SK-N-SH (cell line): ENCODE measurements around the gene ZDHHC7. TPM values are rescaled to one million over a fixed set of nuclear protein-coding genes. Genes with fewer than 3 reads are reported as not detected.

Source experiments
- CTCF ChIA-PET: fragments of 300-600, 350-600 bp; formaldehyde crosslinking; extraction: SDS; loops from one replicate; lab custom pipeline; 2021; lab: Yijun Ruan, JAX
- POLR2A ChIA-PET: fragments of 350-600 bp; sonication (Branson Sonifier 250); formaldehyde crosslinking; extraction: SDS; loops from one replicate; lab custom pipeline; 2020; ENCODE audit warnings: antibody characterized with exemption, inconsistent platforms; lab: Yijun Ruan, JAX
- DNase-seq: peaks from one replicate; pipeline ENCODE4 v3.0.0; 2012
- H2AFZ ChIP-seq: fragments of 200-600 bp; sonication (generic); 2 replicates; pipeline ENCODE4 v1.8.1; 2016; ENCODE audit warnings: antibody characterized with exemption, mild to moderate bottlenecking, low read depth
- H3F3A ChIP-seq: fragments of 200-600 bp; sonication (generic); replicated peaks from 2 replicates; pipeline ENCODE3; 2016; ENCODE audit warnings: antibody characterized with exemption, mild to moderate bottlenecking; ENCODE audit not compliant: insufficient read depth
- H3K27ac ChIP-seq, 2 experiments: fragments of 200-500 bp in 1 of 2; fragments of 200-600 bp in 1 of 2; sonication (Bioruptor generic) in 1 of 2; sonication (generic), shearing (Covaris generic) in 1 of 2; 2 replicates each; pipeline versions ENCODE4 v1.5.1 to v1.6.1; 2014 to 2016; ENCODE audit warnings: low read depth in 2 of 2, inconsistent platforms in 1 of 2, low read length in 1 of 2, mild to moderate bottlenecking in 1 of 2, mixed read lengths in 1 of 2
- H3K27me3 ChIP-seq: fragments of 200-600 bp; sonication (generic), shearing (Covaris generic); 2 replicates; pipeline ENCODE4 v1.6.1; 2016; ENCODE audit warnings: mixed run types; ENCODE audit not compliant: insufficient read depth
- H3K36me3 ChIP-seq, 2 experiments: fragments of 200-500 bp in 1 of 2; fragments of 200-600 bp in 1 of 2; sonication (Bioruptor generic) in 1 of 2; sonication (generic) in 1 of 2; replicated peaks in 1 of 2; 2 replicates each; pipeline versions ENCODE3 to v1.5.1; 2014 to 2016; ENCODE audit warnings: low read length in 1 of 2, mild to moderate bottlenecking in 1 of 2; ENCODE audit not compliant: insufficient read depth in 2 of 2, control insufficient read depth in 1 of 2
- H3K4me1 ChIP-seq, 2 experiments: fragments of 200-500 bp in 1 of 2; fragments of 200-600 bp in 1 of 2; sonication (Bioruptor generic) in 1 of 2; sonication (generic), shearing (Covaris generic) in 1 of 2; 2 replicates each; pipeline versions ENCODE4 v1.5.1 to v1.6.1; 2014 to 2016; ENCODE audit warnings: low read depth in 1 of 2, low read length in 1 of 2, mixed run types in 1 of 2; ENCODE audit not compliant: insufficient read depth in 2 of 2, control insufficient read depth in 1 of 2
- H3K4me2 ChIP-seq: fragments of 200-600 bp; sonication (generic), shearing (Covaris generic); 2 replicates; pipeline ENCODE4 v1.6.1; 2017; ENCODE audit warnings: mixed run types
- H3K4me3 ChIP-seq, 2 experiments: fragments of 200-500 bp in 1 of 2; fragments of 200-600 bp in 1 of 2; sonication (Bioruptor generic) in 1 of 2; sonication (generic), shearing (Covaris generic) in 1 of 2; 2 replicates each; pipeline versions ENCODE4 v1.5.1 to v1.8.1; 2014 to 2016; ENCODE audit warnings: low read depth in 2 of 2, inconsistent platforms in 1 of 2, low read length in 1 of 2, mild to moderate bottlenecking in 1 of 2, mixed read lengths in 1 of 2, moderate library complexity in 1 of 2
- H3K79me2 ChIP-seq: fragments of 200-600 bp; sonication (generic); 2 replicates; pipeline ENCODE4 v1.8.1; 2017; ENCODE audit warnings: mild to moderate bottlenecking; ENCODE audit not compliant: insufficient read depth
- H3K9ac ChIP-seq: fragments of 200-600 bp; sonication (generic); 2 replicates; pipeline ENCODE4 v1.6.1; 2017; ENCODE audit warnings: mixed run types
- H3K9me2 ChIP-seq: fragments of 200-600 bp; sonication (generic); 2 replicates; pipeline ENCODE4 v1.6.1; 2017; ENCODE audit warnings: mixed run types
- H3K9me3 ChIP-seq: fragments of 200-600 bp; sonication (generic); 2 replicates; pipeline ENCODE4 v1.6.1; 2017; ENCODE audit warnings: mixed run types, mild to moderate bottlenecking, moderate library complexity
- H4K20me1 ChIP-seq: fragments of 200-600 bp; sonication (generic); 2 replicates; pipeline ENCODE4 v1.6.1; 2017; ENCODE audit warnings: mild to moderate bottlenecking, mixed run types; ENCODE audit not compliant: insufficient read depth
- EP300 ChIP-seq, 2 experiments: IDR thresholded peaks; 2 replicates each; pipeline versions ENCODE4 v1.4.0 to v1.6.1; 2012; ENCODE audit warnings: borderline replicate concordance in 1 of 2, low read depth in 1 of 2, low read length in 1 of 2
- FOXM1 ChIP-seq: IDR thresholded peaks from 2 replicates; pipeline ENCODE4 v1.4.0; 2012; ENCODE audit warnings: low read depth, mild to moderate bottlenecking
- GATA2 ChIP-seq: sonication (generic); formaldehyde crosslinking; IDR thresholded peaks from 2 replicates; pipeline ENCODE4 v1.5.0; 2020; ENCODE audit warnings: mild to moderate bottlenecking, missing genetic modification reagents
- JUND ChIP-seq: IDR thresholded peaks from 2 replicates; pipeline ENCODE4 v1.4.0; 2012
- MAX ChIP-seq: IDR thresholded peaks from 2 replicates; pipeline ENCODE4 v1.4.0; 2012; ENCODE audit warnings: low read depth
- MXI1 ChIP-seq: IDR thresholded peaks from 2 replicates; pipeline ENCODE4 v1.6.1; 2012; ENCODE audit warnings: mild to moderate bottlenecking, low read depth, low read length, improper control_type of control experiment
- NRF1 ChIP-seq: IDR thresholded peaks from 2 replicates; pipeline ENCODE4 v1.6.1; 2012; ENCODE audit warnings: low read depth, mild to moderate bottlenecking, low read length
- POLR2AphosphoS5 ChIP-seq: IDR thresholded peaks from 2 replicates; pipeline ENCODE4 v1.6.1; 2012; ENCODE audit warnings: low read depth, low read length
- SMC3 ChIP-seq: IDR thresholded peaks from 2 replicates; pipeline ENCODE4 v1.6.1; 2012; ENCODE audit warnings: low read depth, low read length, improper control_type of control experiment
- USF2 ChIP-seq: fragments of 150-350 bp; IDR thresholded peaks from 2 replicates; pipeline ENCODE4 v1.6.1; 2017; ENCODE audit warnings: antibody characterized with exemption, low read length, low read depth, borderline replicate concordance
- YY1 ChIP-seq: IDR thresholded peaks from 2 replicates; pipeline ENCODE4 v1.4.0; 2012; ENCODE audit warnings: low read depth, mild to moderate bottlenecking
- WGBS: methylation state at CpG from one replicate; pipeline ENCODE4 v1.1.6; 2017; ENCODE audit warnings: low lambda C conversion rate; 5-methylcytosine and 5-hydroxymethylcytosine counted together
- polyA plus RNA-seq, 3 experiments: library from polyadenylated mRNA; depleted of rRNA; stranded (reverse); fragments of >200 nt; gene quantifications; 2 replicates each; pipeline ENCODE4 v1.2.3, GENCODE V29; 2012
- TF ChIP-seq, protein P1 (sequence below): fragments of 200-600 bp; sonication (generic); IDR thresholded peaks from 2 replicates; pipeline ENCODE4 v1.6.1; 2017; ENCODE audit warnings: antibody characterized with exemption, mild to moderate bottlenecking, moderate library complexity
- TF ChIP-seq, protein P2 (sequence below): IDR thresholded peaks from 2 replicates; pipeline ENCODE4 v1.4.0; 2012; ENCODE audit warnings: low read depth, borderline replicate concordance

Gene ZDHHC7
- polyA plus RNA-seq, 1 of the 3 experiments (the other 2 are of a cell fraction): 114 TPM

GRCh38 chr16:84988328-84989080 lies 22.8 kb downstream of the ZDHHC7 start:
- no peaks in the 10 kb centered on the region for H3K9me2 ChIP-seq
- WGBS: 93% methylated on average over 16 of the region's 16 CpGs
- peaks cover 4 to 16% of the 10 kb centered on the region in 2 experiments; a peak in 3 of 4 replicates for H3K4me1 ChIP-seq
- H3K79me2 ChIP-seq: peaks cover 80% of the 10 kb centered on the region
- CTCF ChIA-PET: interaction anchor here (1.3 to 2.5 kb wide), 4 partner anchors 11 to 64 kb away, joined by 3 to 10 read pairs (median 4); no protein-coding TSS in a partner anchor
- H3K9me3 ChIP-seq: no peaks in the 10 kb centered on the region
- POLR2A ChIA-PET: no interaction called here
- H3K4me3 ChIP-seq: no peak overlapping the region
- H3F3A ChIP-seq: peaks cover 15% of the 10 kb centered on the region
- DNase-seq: no peak
- peaks cover 28 to 42% of the 10 kb centered on the region in 2 experiments for H3K36me3 ChIP-seq
- H3K27ac ChIP-seq: no peak overlapping the region
- H3K4me2 ChIP-seq: no peak overlapping the region
- H3K27me3 ChIP-seq: no peaks in the 10 kb centered on the region
- H3K9ac ChIP-seq: no peak overlapping the region
- H2AFZ ChIP-seq: no peak overlapping the region
- no peaks in the 10 kb centered on the region for H4K20me1 ChIP-seq
- TF ChIP-seq, protein P1, sequence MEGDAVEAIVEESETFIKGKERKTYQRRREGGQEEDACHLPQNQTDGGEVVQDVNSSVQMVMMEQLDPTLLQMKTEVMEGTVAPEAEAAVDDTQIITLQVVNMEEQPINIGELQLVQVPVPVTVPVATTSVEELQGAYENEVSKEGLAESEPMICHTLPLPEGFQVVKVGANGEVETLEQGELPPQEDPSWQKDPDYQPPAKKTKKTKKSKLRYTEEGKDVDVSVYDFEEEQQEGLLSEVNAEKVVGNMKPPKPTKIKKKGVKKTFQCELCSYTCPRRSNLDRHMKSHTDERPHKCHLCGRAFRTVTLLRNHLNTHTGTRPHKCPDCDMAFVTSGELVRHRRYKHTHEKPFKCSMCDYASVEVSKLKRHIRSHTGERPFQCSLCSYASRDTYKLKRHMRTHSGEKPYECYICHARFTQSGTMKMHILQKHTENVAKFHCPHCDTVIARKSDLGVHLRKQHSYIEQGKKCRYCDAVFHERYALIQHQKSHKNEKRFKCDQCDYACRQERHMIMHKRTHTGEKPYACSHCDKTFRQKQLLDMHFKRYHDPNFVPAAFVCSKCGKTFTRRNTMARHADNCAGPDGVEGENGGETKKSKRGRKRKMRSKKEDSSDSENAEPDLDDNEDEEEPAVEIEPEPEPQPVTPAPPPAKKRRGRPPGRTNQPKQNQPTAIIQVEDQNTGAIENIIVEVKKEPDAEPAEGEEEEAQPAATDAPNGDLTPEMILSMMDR: 0 out of 2 replicates have a peak, but pooled peaks have one; percentile 19
- no peak for TF ChIP-seq JUND
- TF ChIP-seq, all 33 proteins: peak for 1

GRCh38 chr16:84986879-84987278 lies 24.5 kb downstream of the ZDHHC7 start:
- WGBS: 100% methylated on average over 1 of the region's 1 CpG
- CTCF ChIA-PET: no interaction called here
- Histone ChIP-seq H3K27ac (no peak overlapping the region; a peak in 1 of 4 replicates), H3K9ac (no peak overlapping the region), H4K20me1 (no peaks in the 10 kb centered on the region), H3K9me3 (no peaks in the 10 kb centered on the region), H3K4me3 (no peak overlapping the region), H3K4me2 (no peak overlapping the region), H3F3A (peaks cover 15% of the 10 kb centered on the region), H3K36me3 (peaks cover 28 to 34% of the 10 kb centered on the region in 2 experiments), H2AFZ (no peak overlapping the region), H3K79me2 (peaks cover 76% of the 10 kb centered on the region), H3K9me2 (no peaks in the 10 kb centered on the region), H3K27me3 (no peaks in the 10 kb centered on the region), H3K4me1 (peaks cover 4 to 16% of the 10 kb centered on the region in 2 experiments; a peak in 3 of 4 replicates)
- POLR2A ChIA-PET: no interaction called here
- TF ChIP-seq YY1: no peak
- TF ChIP-seq EP300 (IDR thresholded peaks at IDR 0.05; ENCODE audit: borderline replicate concordance in 1 of 2, low read depth in 1 of 2, low read length in 1 of 2): no peak
- TF ChIP-seq, protein P2, sequence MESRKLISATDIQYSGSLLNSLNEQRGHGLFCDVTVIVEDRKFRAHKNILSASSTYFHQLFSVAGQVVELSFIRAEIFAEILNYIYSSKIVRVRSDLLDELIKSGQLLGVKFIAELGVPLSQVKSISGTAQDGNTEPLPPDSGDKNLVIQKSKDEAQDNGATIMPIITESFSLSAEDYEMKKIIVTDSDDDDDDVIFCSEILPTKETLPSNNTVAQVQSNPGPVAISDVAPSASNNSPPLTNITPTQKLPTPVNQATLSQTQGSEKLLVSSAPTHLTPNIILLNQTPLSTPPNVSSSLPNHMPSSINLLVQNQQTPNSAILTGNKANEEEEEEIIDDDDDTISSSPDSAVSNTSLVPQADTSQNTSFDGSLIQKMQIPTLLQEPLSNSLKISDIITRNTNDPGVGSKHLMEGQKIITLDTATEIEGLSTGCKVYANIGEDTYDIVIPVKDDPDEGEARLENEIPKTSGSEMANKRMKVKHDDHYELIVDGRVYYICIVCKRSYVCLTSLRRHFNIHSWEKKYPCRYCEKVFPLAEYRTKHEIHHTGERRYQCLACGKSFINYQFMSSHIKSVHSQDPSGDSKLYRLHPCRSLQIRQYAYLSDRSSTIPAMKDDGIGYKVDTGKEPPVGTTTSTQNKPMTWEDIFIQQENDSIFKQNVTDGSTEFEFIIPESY: no peak
- TF ChIP-seq MXI1: no peak
- TF ChIP-seq USF2: no peak
- no peak for TF ChIP-seq POLR2AphosphoS5
- no peak for TF ChIP-seq MAX
- TF ChIP-seq SMC3: no peak
- TF ChIP-seq FOXM1: no peak
- no peak for TF ChIP-seq NRF1
- no peak for TF ChIP-seq GATA2 (CRISPR knock-in tag)
- DNase-seq: no peak
